Measurements from ENCODE around the gene POLE4. TPM values are rescaled to one million over a fixed set of nuclear protein-coding genes. Genes with fewer than 3 reads are reported as not detected.

POLE4 gene
- total and polyA plus RNA-seq, 9 of the 15 experiments (the other 6 are each of a cell fraction or from before 2014, with no cell fraction given): 25.7 to 73.7 (median 57.3) TPM

DNA sequence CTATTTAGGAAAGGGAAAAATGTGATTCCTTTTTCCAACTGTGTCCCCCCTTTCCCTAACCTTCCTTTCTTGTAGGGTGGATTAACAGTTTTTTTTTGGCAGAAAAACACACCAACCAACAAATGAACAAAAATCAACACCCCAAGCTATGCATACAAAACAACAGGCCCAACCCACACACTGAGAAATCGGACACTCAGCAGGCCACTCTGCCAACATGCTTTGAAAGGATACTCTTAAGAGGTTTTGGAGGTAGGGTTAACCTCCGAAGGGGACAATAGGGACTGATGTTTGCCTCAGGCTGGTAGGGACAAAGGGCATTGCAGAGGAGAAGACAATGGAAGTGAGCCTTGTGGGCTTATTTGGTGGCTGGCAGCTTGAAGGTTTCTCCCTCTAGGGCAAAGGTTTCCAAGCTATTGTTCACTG is 33.1 kb upstream of the POLE4 start (continued):
- TF ChIP-seq, protein P1, sequence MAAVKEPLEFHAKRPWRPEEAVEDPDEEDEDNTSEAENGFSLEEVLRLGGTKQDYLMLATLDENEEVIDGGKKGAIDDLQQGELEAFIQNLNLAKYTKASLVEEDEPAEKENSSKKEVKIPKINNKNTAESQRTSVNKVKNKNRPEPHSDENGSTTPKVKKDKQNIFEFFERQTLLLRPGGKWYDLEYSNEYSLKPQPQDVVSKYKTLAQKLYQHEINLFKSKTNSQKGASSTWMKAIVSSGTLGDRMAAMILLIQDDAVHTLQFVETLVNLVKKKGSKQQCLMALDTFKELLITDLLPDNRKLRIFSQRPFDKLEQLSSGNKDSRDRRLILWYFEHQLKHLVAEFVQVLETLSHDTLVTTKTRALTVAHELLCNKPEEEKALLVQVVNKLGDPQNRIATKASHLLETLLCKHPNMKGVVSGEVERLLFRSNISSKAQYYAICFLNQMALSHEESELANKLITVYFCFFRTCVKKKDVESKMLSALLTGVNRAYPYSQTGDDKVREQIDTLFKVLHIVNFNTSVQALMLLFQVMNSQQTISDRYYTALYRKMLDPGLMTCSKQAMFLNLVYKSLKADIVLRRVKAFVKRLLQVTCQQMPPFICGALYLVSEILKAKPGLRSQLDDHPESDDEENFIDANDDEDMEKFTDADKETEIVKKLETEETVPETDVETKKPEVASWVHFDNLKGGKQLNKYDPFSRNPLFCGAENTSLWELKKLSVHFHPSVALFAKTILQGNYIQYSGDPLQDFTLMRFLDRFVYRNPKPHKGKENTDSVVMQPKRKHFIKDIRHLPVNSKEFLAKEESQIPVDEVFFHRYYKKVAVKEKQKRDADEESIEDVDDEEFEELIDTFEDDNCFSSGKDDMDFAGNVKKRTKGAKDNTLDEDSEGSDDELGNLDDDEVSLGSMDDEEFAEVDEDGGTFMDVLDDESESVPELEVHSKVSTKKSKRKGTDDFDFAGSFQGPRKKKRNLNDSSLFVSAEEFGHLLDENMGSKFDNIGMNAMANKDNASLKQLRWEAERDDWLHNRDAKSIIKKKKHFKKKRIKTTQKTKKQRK (IDR thresholded peaks at IDR 0.05; ENCODE audit: borderline replicate concordance, low read depth, low read length): no peak

DNA sequence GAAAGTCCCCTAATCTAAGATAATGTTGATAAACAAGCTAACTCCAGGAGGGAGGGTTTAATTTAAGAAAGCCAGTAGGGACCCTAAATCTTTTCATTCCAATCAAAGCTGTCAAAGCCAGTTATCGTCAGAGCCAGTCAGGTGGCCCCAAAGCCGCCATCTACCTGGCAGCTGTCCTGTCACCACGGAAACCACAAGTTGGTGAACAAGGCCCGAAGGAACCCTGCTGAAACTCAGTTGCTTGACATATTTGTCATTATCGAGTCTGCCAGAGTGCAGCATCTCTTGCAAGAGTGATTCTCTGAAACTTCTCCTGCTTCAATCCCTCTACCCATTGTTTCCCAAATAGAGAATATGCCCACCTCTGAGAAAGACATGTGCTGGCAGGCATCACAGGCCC is 30.8 kb upstream of the POLE4 start:
- H3K9me3 ChIP-seq (replicated peaks; ENCODE audit: control insufficient read depth, insufficient read depth, low read depth, low read length): no peaks in the 10 kb centered on the region
- H3K4me1 ChIP-seq (replicated peaks in 1 of 2; ENCODE audit: control insufficient read depth in 2 of 2, insufficient read depth in 2 of 2, low read length in 2 of 2): 0 out of 5 replicates have a peak, but pooled peaks cover 0 to 3% of the 10 kb centered on the region in 2 experiments
- H3K36me3 ChIP-seq (ENCODE audit: control insufficient read depth, insufficient read depth, low read length): no peaks in the 10 kb centered on the region; the same call in 2 of the 3 replicates
- ChIA-PET CTCF (ENCODE audit: low intra/inter-chr PET ratio) (no interaction called here), POLR2A (no interaction called here)
- intact Hi-C loops (cut with micrococcal nuclease): no loop called here
- H3K79me2 ChIP-seq (ENCODE audit: control insufficient read depth, insufficient read depth, low read length): no peaks in the 10 kb centered on the region
- H4K20me1 ChIP-seq (replicated peaks; ENCODE audit: control insufficient read depth, insufficient read depth, low read length): 0 out of 2 replicates have a peak, but pooled peaks cover 3% of the 10 kb centered on the region
- no peak overlapping the region for H3K4me2 ChIP-seq (ENCODE audit: insufficient read depth, low read length)
- no peaks in the 10 kb centered on the region for H3K27me3 ChIP-seq (ENCODE audit: control insufficient read depth in 2 of 2, insufficient read depth in 2 of 2, low read length in 2 of 2)
- ATAC-seq: no peak
- no TSS peak for BruUV-seq (replicated peaks)
- no peak overlapping the region for H3K27ac ChIP-seq (ENCODE audit: extremely low read depth, low read depth, low read length)
- WGBS (ENCODE audit: insufficient coverage, low coverage, missing lambda C conversion rate): 13% methylated on average over 5 of the region's 5 CpGs
- in situ Hi-C loops (cut with MboI): no loop called here
- H3K9me1 ChIP-seq (ENCODE audit: control insufficient read depth, insufficient read depth, low read length): no peaks in the 10 kb centered on the region
- DNase-seq (ENCODE audit: extremely low read depth in 1 of 4, low spot score in 3 of 4): no peak
- no peak for FAIRE-seq
- no peak overlapping the region for H2AFZ ChIP-seq (ENCODE audit: low read depth, low read length)
- H3K4me3 ChIP-seq: no peak overlapping the region
- TF ChIP-seq CBFA2T3 (IDR thresholded peaks at IDR 0.05) (no peak), JUNB (CRISPR knock-in tag; conservative IDR thresholded peaks at IDR 0.05) (no peak), SMAD2 (IDR thresholded peaks at IDR 0.05; ENCODE audit: low read depth, low read length) (no peak), TRIM28 (IDR thresholded peaks at IDR 0.05) (no peak), RCOR1 (IDR thresholded peaks at IDR 0.05; ENCODE audit: borderline replicate concordance in 1 of 2, low read depth in 2 of 2, low read length in 2 of 2) (no peak)
- H3K9ac ChIP-seq (ENCODE audit: insufficient read depth in 1 of 2, low read depth in 2 of 2, low read length in 2 of 2): no peak overlapping the region

All from K562 (cell line).